A673 (cell line): Measurements from ENCODE around the gene SNAP25. TPM values are rescaled to one million over a fixed set of nuclear protein-coding genes. Genes with fewer than 3 reads are reported as not detected.

Source experiments
- BruUV-seq: library from RNA; stranded (reverse); fragments of 400-500 nt; replicated peaks from 2 replicates; lab custom pipeline; 2021; lab: Mats Ljungman, UMichigan
- CTCF ChIA-PET: fragments of 300-600 bp; sonication (Branson Sonifier 250); formaldehyde crosslinking; loops from one replicate; lab custom pipeline; 2022; ENCODE audit warnings: antibody characterized with exemption; lab: Charles Lee
- POLR2A ChIA-PET: fragments of 300-600 bp; sonication (Branson Sonifier 250); formaldehyde crosslinking; loops from one replicate; lab custom pipeline; 2022; ENCODE audit warnings: antibody characterized with exemption; ENCODE audit not compliant: low non-redundant PET; lab: Charles Lee
- DNase-seq: peaks from one replicate; pipeline ENCODE4 v3.0.0-alpha.2; 2015; ENCODE audit warnings: low spot score
- H3K27ac ChIP-seq: fragments of 200-600 bp; sonication (generic); 2 replicates; pipeline ENCODE4 v1.5.1; 2016; ENCODE audit warnings: mixed run types, low read depth, mild to moderate bottlenecking, mixed read lengths, antibody characterized with exemption, low read length; ENCODE audit not compliant: poor library complexity, severe bottlenecking
- H3K27me3 ChIP-seq: fragments of 200-600 bp; sonication (generic); replicated peaks from 2 replicates; pipeline ENCODE4 v1.6.1; 2017; ENCODE audit warnings: mixed run types, low read depth, mild to moderate bottlenecking, mixed read lengths, antibody characterized with exemption, low read length; ENCODE audit not compliant: insufficient read depth, poor library complexity
- H3K36me3 ChIP-seq: fragments of 200-600 bp; sonication (generic); 2 replicates; pipeline ENCODE4 v1.6.1; 2016; ENCODE audit warnings: mixed run types, mild to moderate bottlenecking, mixed read lengths, antibody characterized with exemption, low read length; ENCODE audit not compliant: insufficient read depth, poor library complexity, severe bottlenecking
- H3K4me1 ChIP-seq: fragments of 200-600 bp; sonication (generic); 2 replicates; pipeline ENCODE4 v1.6.1; 2017; ENCODE audit warnings: mixed run types, mild to moderate bottlenecking, mixed read lengths, antibody characterized with exemption, low read length; ENCODE audit not compliant: insufficient read depth, poor library complexity, severe bottlenecking
- H3K4me3 ChIP-seq: fragments of 200-600 bp; sonication (generic); 2 replicates; pipeline ENCODE4 v1.5.1; 2016; ENCODE audit warnings: low read depth, mixed run types, mild to moderate bottlenecking, mixed read lengths, low read length; ENCODE audit not compliant: poor library complexity, severe bottlenecking
- H3K9me3 ChIP-seq: fragments of 200-600 bp; sonication (generic); 2 replicates; pipeline ENCODE4 v1.6.1; 2016; ENCODE audit warnings: mixed run types, low read depth, mild to moderate bottlenecking, mixed read lengths, antibody characterized with exemption, low read length; ENCODE audit not compliant: poor library complexity, severe bottlenecking
- EZH2 ChIP-seq: fragments of 200-600 bp; sonication (generic); IDR thresholded peaks from 2 replicates; pipeline ENCODE4 v1.6.1; 2017; ENCODE audit warnings: borderline replicate concordance, low read depth, mild to moderate bottlenecking, mixed read lengths, antibody characterized with exemption, low read length; ENCODE audit not compliant: poor library complexity, severe bottlenecking
- intact Hi-C: fragments of 100-400 bp; cut with micrococcal nuclease; formaldehyde crosslinking; loops from one replicate; pipeline ENCODE4 v1.10.0; 2022; ENCODE audit not compliant: unreplicated experiment
- total RNA-seq: library from RNA; stranded (reverse); gene quantifications from 2 replicates; pipeline ENCODE4 v1.2.3, GENCODE V29; 2021
- TF ChIP-seq, protein P1 (sequence below): fragments of 300-800, 200-600 bp; sonication (generic); conservative IDR thresholded peaks from 2 replicates; pipeline ENCODE4 v1.5.1; 2017; ENCODE audit warnings: low read depth, mild to moderate bottlenecking, antibody characterized with exemption, low read length, moderate library complexity, mixed read lengths

The SNAP25 gene
- total RNA-seq, 1 experiment from 2014 or later: 5.8 TPM

DNA sequence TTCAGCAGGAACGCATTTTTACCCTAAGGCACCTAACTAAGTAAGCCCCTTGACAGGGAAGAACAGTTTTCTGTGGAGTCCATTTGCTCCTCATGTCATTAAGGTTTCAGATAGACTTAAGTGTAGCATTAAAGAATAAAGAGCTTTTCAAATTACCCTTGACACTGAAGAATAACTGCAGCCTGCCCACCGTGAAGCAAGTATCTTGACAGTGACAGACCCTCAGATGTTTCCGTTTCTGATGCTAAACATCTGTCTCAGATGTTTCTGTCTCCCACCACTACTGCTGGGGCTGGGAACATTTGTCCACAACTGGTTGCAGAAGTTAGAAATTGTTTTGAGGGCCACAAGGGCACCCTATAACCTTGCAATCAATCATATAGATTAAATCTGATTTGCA lies 50.0 kb downstream of the SNAP25 start:
- intact Hi-C loops: no loop called here
- CTCF ChIA-PET: no interaction called here
- TF ChIP-seq, protein P1, sequence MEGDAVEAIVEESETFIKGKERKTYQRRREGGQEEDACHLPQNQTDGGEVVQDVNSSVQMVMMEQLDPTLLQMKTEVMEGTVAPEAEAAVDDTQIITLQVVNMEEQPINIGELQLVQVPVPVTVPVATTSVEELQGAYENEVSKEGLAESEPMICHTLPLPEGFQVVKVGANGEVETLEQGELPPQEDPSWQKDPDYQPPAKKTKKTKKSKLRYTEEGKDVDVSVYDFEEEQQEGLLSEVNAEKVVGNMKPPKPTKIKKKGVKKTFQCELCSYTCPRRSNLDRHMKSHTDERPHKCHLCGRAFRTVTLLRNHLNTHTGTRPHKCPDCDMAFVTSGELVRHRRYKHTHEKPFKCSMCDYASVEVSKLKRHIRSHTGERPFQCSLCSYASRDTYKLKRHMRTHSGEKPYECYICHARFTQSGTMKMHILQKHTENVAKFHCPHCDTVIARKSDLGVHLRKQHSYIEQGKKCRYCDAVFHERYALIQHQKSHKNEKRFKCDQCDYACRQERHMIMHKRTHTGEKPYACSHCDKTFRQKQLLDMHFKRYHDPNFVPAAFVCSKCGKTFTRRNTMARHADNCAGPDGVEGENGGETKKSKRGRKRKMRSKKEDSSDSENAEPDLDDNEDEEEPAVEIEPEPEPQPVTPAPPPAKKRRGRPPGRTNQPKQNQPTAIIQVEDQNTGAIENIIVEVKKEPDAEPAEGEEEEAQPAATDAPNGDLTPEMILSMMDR: no peak
- no peak for TF ChIP-seq EZH2

DNA sequence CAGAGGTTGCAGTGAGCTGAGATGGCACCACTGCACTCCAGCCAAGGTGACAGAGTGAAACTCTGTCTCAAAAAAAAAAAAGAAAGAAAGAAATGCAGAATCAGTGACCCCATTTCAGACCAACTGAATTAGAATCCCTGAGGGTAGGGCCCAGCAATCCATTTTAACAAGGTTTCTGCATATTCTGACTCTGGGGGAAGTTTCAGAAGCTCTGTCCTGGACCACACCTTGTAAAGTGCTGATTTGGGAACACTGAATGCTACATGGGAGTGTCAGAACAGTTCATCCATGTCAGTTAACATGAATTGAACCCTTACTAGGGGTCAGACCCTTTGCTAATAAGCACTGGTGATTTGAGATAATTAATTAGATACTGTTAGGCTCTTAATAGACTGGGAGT lies 52.0 kb downstream of the SNAP25 start:
- H3K4me3 ChIP-seq: no peak overlapping the region
- CTCF ChIA-PET: no interaction called here
- intact Hi-C loops: no loop called here
- POLR2A ChIA-PET: no interaction called here
- H3K27me3 ChIP-seq: no peaks in the 10 kb centered on the region
- no peaks in the 10 kb centered on the region for H3K4me1 ChIP-seq
- H3K27ac ChIP-seq: no peak overlapping the region
- TF ChIP-seq, protein P1: no peak
- no peak for TF ChIP-seq EZH2
- H3K9me3 ChIP-seq: no peaks in the 10 kb centered on the region
- no TSS peak for BruUV-seq
- no peak for DNase-seq
- H3K36me3 ChIP-seq: no peaks in the 10 kb centered on the region

More for the DNA sequence above, 50.0 kb downstream of the SNAP25 start:
- Histone ChIP-seq H3K27me3 (no peaks in the 10 kb centered on the region), H3K9me3 (no peaks in the 10 kb centered on the region), H3K4me3 (no peak overlapping the region), H3K27ac (no peak overlapping the region), H3K4me1 (no peaks in the 10 kb centered on the region), H3K36me3 (no peaks in the 10 kb centered on the region)
- BruUV-seq: no TSS peak
- DNase-seq: no peak
- POLR2A ChIA-PET: interaction anchor here (0.6 kb wide), 1 partner anchor 271 kb away, joined by 3 read pairs; no protein-coding TSS in a partner anchor

- TF ChIP-seq, protein P1: no peak
- no peak for TF ChIP-seq EZH2
- H3K27me3 ChIP-seq: no peaks in the 10 kb centered on the region
- no peaks in the 10 kb centered on the region for H3K4me1 ChIP-seq
- no peak overlapping the region for H3K4me3 ChIP-seq
- no peaks in the 10 kb centered on the region for H3K9me3 ChIP-seq
- no peak overlapping the region for H3K27ac ChIP-seq
- BruUV-seq: no TSS peak
- no peaks in the 10 kb centered on the region for H3K36me3 ChIP-seq
- ChIA-PET CTCF (no interaction called here), POLR2A (no interaction called here)
- no peak for DNase-seq
- intact Hi-C loops: no loop called here
These were observed 53.0 kb downstream of the SNAP25 start for GRCh38 chr20:10271494-10272219.
